ENCODE results near the gene RPL13A.
"Not testable (repeated sequence)": the region's sequence is repeated elsewhere in the genome, so short reads cannot be mapped to it uniquely, and the experiment has no call there.

DNA sequence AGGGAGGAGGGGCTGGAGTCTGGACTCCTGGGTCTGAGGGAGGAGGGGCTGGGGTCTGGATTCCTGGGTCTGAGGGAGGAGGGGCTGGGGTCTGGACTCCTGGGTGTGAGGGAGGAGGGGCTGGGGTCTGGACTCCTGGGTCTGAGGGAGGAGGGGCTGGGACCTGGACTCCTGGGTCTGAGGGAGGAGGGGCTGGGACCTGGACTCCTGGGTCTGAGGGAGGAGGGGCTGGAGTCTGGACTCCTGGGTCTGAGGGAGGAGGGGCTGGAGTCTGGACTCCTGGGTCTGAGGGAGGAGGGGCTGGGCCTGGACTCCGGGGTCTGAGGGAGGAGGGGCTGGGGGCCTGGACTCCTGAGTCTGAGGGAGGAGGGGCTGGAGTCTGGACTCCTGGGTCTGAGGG is 26.3 kb upstream of the RPL13A start:
- TF ChIP-seq, protein P1, sequence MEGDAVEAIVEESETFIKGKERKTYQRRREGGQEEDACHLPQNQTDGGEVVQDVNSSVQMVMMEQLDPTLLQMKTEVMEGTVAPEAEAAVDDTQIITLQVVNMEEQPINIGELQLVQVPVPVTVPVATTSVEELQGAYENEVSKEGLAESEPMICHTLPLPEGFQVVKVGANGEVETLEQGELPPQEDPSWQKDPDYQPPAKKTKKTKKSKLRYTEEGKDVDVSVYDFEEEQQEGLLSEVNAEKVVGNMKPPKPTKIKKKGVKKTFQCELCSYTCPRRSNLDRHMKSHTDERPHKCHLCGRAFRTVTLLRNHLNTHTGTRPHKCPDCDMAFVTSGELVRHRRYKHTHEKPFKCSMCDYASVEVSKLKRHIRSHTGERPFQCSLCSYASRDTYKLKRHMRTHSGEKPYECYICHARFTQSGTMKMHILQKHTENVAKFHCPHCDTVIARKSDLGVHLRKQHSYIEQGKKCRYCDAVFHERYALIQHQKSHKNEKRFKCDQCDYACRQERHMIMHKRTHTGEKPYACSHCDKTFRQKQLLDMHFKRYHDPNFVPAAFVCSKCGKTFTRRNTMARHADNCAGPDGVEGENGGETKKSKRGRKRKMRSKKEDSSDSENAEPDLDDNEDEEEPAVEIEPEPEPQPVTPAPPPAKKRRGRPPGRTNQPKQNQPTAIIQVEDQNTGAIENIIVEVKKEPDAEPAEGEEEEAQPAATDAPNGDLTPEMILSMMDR (IDR thresholded peaks at IDR 0.05) = not testable (repeated sequence)
- not testable (repeated sequence) for TF ChIP-seq POLR2A (IDR thresholded peaks at IDR 0.05)

Measured in suprapubic skin (tissue), 3 donors.